Epidermal melanocyte (primary cell): ENCODE data around the gene MAPK1.
"Not testable (repeated sequence)": the region's sequence is repeated elsewhere in the genome, so short reads cannot be mapped to it uniquely, and the experiment has no call there.

ENCODE experiments used
- DNase-seq: peaks from one replicate; pipeline ENCODE4 v3.0.0; 2011; ENCODE audit warnings: low spot score; ENCODE audit not compliant: insufficient read length

The MAPK1 gene

GRCh38 chr22:21882754-21883333 lies 15.4 kb upstream of the MAPK1 start:
- DNase-seq, result not testable (repeated sequence)

GRCh38 chr22:21881841-21882753 lies 14.7 kb upstream of the MAPK1 start:
- no peak for DNase-seq

- no peak for DNase-seq
Observed at GRCh38 chr22:21876486-21877176, 9.2 kb upstream of the MAPK1 start.

DNA sequence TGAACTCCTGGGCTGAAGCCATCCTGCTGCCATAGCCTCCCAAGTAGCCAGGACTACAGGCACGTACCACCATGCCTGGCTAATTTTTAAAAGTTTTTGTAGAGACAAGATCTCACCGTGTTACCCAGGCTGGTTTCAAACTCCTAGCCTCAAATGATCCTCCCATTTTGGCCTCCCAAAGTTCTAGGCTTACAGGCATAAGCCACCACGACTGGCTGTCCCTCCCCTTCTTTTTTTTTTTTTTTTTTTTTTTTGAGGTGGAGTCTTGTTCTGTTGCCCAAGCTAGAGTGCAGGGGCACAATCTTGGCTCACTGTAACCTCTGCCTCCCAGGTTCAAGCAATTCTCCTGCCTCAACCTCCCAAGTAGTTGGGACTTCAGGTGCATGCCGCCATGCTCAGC lies 7.5 kb upstream of the MAPK1 start:
- DNase-seq, result not testable (repeated sequence)

GRCh38 chr22:21873619-21874018 lies 6.2 kb upstream of the MAPK1 start:
- no peak for DNase-seq

GRCh38 chr22:21872741-21873140 lies 5.3 kb upstream of the MAPK1 start:
- not testable (repeated sequence) for DNase-seq

GRCh38 chr22:21868651-21869050 lies 1.2 kb upstream of the MAPK1 start:
- no peak for DNase-seq

DNA sequence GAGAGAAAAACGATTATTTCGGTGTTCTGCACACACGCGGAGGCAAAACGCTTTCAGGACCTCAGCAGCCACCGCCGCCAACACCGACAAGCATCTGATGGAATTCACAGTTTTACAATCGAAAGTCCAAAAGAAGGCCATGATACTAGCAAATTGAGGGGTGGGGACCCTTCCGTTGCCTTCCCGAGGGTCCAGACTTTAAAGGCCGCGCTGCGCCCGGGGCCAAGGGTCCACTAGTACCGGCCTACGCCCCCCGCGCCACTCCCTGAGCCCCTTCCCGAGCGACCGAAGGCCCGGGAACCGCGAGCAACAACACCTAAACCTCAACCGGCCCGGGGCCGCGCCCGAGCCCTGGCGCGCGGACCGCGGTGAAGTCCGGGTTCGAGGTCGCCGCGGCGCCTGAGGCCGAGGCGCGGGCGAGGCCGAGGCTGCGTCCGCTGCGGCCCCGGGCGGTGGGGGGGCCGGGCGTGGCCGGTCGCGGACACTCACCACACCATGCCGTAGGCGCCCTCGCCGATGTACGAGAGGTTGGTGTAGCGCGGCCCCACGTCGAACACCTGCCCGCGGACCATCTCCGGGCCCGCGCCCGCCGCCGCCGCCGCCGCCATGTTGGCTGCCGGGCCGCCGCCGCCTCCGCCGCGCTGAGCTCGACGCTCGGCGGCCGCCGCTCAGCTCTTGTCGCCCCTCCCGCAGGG lies 465 bp downstream of the MAPK1 start:
- DNase-seq, result no peak

GRCh38 chr22:21865041-21865440 lies 2.4 kb downstream of the MAPK1 start:
- no peak for DNase-seq

DNA sequence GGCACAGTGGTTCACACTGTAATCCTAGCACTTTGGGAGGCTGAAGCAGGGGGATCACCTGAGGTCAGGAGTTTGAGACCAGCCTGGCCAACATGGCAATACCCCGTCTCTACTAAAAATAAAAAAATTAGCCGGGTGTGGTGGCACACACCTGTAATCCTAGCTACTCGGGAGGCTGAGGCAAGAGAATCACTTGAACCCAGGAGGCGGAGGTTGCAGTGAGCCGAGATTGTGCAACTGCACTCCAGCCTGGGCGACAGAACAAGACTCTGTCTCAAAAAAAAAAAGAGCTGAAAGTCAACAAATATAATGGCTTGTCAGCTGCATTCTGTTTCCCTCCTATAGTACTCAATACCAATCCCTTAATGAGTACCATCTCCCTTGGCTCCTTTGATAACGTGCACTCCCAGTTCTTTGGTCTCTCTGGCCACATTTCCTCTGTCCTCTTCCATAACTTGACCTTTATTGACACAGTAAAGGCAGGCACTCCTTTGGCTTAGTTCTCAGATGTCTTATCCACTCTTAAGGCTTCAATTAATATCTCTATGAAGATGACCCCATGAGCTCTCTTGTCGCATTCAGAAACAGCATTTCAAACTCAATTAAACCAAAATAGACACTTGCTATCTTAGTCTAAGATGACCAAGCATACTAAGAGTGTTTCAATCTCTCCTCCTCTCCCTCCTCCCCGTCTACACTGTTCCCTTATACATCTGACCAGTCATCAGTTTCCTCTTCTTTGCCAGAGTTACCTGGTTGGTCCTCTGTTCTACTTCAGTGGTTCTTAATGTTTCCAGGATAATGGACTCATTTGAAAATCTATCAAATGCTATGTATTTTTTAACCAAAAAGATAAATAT lies 4.8 kb downstream of the MAPK1 start:
- DNase-seq, result no peak

DNA sequence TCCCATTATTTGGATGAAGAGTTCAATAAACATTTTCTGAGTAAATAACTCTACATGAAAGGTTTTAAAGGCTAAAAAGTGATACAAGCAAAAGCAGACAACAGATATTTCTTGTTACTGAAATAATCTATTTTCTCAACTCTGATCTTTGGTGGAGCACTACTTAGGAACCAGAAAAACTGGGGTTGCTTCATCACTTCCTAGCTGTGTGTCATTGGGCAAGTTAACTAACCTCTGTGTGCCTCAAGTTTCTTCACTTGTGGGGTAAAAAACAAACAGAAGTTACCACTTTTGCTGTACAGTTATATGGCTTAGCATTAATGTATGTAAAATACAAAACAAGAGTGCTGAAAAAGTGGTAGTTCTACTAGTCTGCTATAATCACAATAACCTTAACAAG lies 5.6 kb downstream of the MAPK1 start:
- no peak for DNase-seq

DNA sequence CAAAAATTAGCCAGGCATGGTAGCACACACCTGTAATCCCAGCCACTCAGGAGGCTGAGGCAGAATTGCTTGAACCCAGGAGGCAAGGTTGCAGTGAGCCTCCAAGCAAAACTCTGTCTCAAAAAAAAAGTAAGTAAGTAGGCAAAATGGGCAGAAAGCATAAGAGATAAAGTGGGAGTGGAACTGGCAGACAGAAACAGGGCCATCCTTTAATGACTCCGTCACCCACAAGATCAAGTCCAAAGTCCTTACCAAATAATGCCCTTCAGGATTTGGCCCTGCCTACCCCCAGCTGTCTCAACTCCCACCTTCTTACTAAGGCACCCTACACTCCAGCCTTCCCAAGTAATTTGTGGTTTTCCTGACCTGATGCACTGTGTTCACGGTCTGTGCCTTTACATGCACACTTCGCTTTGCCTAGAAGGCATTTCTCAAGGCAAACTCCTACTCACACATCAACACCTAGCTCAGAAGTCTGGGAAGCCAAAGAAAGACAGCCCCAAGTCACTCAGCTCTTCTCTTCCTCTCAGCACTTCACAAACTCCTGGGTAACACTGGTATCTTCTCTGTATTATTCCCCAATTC lies 6.1 kb downstream of the MAPK1 start:
- no peak for DNase-seq

DNA sequence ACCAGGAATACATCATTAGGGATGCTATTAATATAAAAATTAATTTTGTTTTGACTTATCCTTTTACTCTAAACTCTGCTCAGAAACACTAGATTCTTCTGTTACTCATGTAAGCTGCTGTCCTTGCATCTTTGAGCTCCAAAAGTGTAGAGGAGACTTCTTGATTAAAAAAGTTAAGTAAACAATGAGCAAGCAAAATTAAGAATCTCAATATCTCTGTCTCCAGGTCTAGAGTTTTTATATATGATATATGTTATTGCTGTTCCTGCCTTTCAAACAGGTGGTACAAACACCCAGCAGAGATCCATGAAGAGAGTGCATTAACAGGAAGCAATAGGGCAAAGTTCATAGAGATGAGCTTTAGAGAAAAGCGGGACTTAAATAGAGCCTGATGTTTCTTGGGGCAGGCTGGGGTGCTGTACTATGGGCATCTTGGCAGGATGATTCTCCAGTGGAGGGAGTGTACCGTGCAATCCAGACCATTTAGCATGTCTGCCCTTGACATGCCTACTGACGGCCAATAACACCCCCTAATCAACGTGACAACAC lies 6.9 kb downstream of the MAPK1 start:
- no peak for DNase-seq

- DNase-seq, result no peak
Observed at GRCh38 chr22:21858025-21858764, 9.2 kb downstream of the MAPK1 start.

GRCh38 chr22:21857481-21857914 lies 9.9 kb downstream of the MAPK1 start:
- no peak for DNase-seq

- no peak for DNase-seq
Observed at GRCh38 chr22:21856868-21857267, 10.6 kb downstream of the MAPK1 start.

DNA sequence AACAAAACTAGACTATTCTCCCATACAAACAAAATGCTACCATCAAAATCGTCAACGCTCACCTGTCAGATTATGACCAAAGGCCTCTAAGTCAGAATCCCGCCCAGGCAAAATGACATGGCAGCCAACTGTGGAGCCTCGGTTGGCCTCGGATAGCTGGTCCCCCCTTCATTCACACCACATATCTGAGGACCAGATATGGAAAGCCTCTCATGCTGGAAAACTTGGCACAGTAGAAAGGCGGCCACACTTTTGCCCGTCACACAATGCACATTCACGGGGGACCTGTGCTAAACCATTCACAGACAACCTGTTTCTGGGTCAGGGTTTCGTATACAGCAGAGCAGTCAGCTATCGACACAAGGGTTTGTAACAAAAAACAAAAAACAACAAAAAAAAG lies 11.2 kb downstream of the MAPK1 start:
- DNase-seq, result no peak

DNA sequence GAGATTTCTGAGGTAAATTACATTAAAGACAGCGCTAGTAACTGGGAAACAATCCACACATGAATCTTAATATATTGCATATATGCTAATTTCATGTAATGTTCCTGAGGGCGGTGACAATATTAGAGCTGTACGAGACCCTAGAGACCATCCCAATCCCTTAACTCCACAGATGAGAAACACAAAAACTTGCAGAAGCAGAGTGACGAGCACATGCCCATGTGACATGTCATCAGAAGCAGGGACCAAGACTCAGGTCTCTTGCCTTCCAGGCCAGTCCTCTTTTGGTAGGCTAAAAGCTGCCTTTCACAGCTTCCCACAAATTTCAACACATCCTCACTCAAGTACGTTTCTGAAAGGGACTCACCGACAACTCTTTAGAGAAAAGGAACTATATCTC lies 11.8 kb downstream of the MAPK1 start:
- DNase-seq, result no peak

DNA sequence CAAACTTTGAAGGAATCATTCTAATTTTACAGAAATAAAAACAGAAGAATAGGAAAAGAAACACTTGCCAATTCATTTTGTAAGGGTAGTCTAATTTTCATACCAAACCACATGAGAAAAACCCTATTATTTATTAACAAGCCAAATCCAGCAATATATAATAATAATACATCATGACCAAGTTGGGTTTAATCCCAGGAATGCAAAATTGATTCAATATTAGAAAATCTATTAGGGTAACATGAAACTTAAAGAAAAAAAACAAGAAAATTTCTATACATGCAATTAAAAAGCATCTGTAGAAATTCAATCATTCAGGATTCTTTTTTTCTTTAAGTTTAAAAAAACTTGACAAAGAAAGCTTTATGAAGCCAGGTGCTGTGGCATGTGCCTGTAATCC lies 16.8 kb downstream of the MAPK1 start:
- no peak for DNase-seq
